ENCODE results near the gene RBMX. TPM values are rescaled to one million over a fixed set of nuclear protein-coding genes. Genes with fewer than 3 reads are reported as not detected.

Gene RBMX
- total RNA-seq, 4 donors from 2014 or later: 171 to 353 (median 231) TPM

- DNase-seq (ENCODE audit: low spot score in 2 of 2): no peak
- Histone ChIP-seq H3K36me3 (peaks cover 18% of the 10 kb centered on the region), H3K27ac (no peak overlapping the region), H3K4me1 (no peaks in the 10 kb centered on the region), H3K27me3 (no peaks in the 10 kb centered on the region), H3K9me3 (no peaks in the 10 kb centered on the region), H3K4me3 (no peak overlapping the region)
- no peak for TF ChIP-seq POLR2A (IDR thresholded peaks at IDR 0.05)
- TF ChIP-seq, protein P1, sequence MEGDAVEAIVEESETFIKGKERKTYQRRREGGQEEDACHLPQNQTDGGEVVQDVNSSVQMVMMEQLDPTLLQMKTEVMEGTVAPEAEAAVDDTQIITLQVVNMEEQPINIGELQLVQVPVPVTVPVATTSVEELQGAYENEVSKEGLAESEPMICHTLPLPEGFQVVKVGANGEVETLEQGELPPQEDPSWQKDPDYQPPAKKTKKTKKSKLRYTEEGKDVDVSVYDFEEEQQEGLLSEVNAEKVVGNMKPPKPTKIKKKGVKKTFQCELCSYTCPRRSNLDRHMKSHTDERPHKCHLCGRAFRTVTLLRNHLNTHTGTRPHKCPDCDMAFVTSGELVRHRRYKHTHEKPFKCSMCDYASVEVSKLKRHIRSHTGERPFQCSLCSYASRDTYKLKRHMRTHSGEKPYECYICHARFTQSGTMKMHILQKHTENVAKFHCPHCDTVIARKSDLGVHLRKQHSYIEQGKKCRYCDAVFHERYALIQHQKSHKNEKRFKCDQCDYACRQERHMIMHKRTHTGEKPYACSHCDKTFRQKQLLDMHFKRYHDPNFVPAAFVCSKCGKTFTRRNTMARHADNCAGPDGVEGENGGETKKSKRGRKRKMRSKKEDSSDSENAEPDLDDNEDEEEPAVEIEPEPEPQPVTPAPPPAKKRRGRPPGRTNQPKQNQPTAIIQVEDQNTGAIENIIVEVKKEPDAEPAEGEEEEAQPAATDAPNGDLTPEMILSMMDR (IDR thresholded peaks at IDR 0.05): no peak
- TF ChIP-seq POLR2AphosphoS5 (IDR thresholded peaks at IDR 0.05): no peak
- TF ChIP-seq EP300 (IDR thresholded peaks at IDR 0.05): no peak
- WGBS: 91% methylated on average over 9 of the region's 9 CpGs
Measured at GRCh38 chrX:136865270-136866158, 15.0 kb downstream of the RBMX start.

DNA sequence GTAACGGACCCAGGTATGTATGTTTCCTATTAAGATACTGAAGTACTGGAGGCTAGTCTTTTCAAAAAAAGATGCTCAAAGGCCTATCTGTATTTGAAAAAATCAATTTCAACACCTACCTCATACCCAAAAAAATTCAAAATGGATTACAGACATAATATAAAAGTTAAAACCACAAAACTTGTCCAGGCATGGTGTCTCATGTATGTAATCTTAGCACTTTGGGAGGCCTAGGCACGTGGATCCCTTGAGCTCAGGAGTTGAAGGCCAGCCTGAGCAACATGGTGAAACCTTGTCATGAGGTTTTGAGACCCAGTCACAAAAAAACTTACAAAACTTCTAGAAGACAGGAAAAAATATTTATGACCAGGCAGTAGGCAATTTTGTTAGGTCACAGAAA lies 16.7 kb downstream of the RBMX start:
- WGBS: 77% methylated on average over 2 of the region's 2 CpGs
- Histone ChIP-seq H3K36me3 (peaks cover 19% of the 10 kb centered on the region), H3K27ac (no peak overlapping the region), H3K4me3 (no peak overlapping the region), H3K4me1 (no peaks in the 10 kb centered on the region), H3K9me3 (no peaks in the 10 kb centered on the region), H3K27me3 (no peaks in the 10 kb centered on the region)
- DNase-seq (ENCODE audit: low spot score in 2 of 2): no peak
- TF ChIP-seq POLR2AphosphoS5 (IDR thresholded peaks at IDR 0.05) (no peak), EP300 (IDR thresholded peaks at IDR 0.05) (no peak), POLR2A (IDR thresholded peaks at IDR 0.05) (no peak)

DNA sequence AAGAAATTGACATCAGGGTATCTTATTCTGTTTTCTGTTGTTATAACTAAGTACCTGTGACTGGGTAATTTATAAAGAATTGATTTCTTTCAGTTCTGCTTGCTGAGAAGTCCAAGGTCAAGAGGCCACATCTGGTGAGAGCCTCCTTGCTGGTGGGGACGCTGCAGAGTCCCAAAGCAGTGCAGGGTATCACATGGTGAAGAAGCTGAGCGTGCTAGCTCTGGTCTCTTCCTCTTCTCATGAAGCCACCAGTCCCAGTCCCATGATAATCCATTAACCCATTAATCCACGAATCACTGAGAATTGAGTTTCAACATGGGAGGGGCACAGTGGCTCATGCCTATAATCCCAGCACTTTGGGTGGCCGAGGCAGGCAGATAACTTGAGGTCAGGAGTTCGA lies 18.0 kb downstream of the RBMX start:
- Histone ChIP-seq H3K4me3 (no peak overlapping the region), H3K27ac (no peak overlapping the region), H3K36me3 (peaks cover 11% of the 10 kb centered on the region), H3K27me3 (no peaks in the 10 kb centered on the region), H3K9me3 (no peaks in the 10 kb centered on the region), H3K4me1 (no peaks in the 10 kb centered on the region)
- TF ChIP-seq POLR2A (IDR thresholded peaks at IDR 0.05) (no peak), EP300 (IDR thresholded peaks at IDR 0.05) (no peak)
- 74% methylated on average over 5 of the region's 5 CpGs for WGBS
- DNase-seq (ENCODE audit: low spot score in 2 of 2): no peak

GRCh38 chrX:136861877-136862276 lies 18.6 kb downstream of the RBMX start:
- 54% methylated on average over 1 of the region's 1 CpG for WGBS
- peaks cover 11% of the 10 kb centered on the region for H3K36me3 ChIP-seq

GRCh38 chrX:136858007-136858756 lies 22.3 kb downstream of the RBMX start:
- Histone ChIP-seq H3K9me3 (no peaks in the 10 kb centered on the region), H3K27ac (no peak overlapping the region), H3K4me3 (no peak overlapping the region), H3K27me3 (no peaks in the 10 kb centered on the region), H3K4me1 (no peaks in the 10 kb centered on the region), H3K36me3 (peaks cover 11% of the 10 kb centered on the region)
- WGBS: 84% methylated on average over 4 of the region's 4 CpGs
- TF ChIP-seq POLR2A (IDR thresholded peaks at IDR 0.05) (no peak), EP300 (IDR thresholded peaks at IDR 0.05) (no peak), POLR2AphosphoS5 (IDR thresholded peaks at IDR 0.05) (no peak)
- TF ChIP-seq, protein P1 (IDR thresholded peaks at IDR 0.05): no peak
- no peak for DNase-seq (ENCODE audit: low spot score in 2 of 2)

More at GRCh38 chrX:136861877-136862276, 18.6 kb downstream of the RBMX start:
- no peaks in the 10 kb centered on the region for H3K27me3 ChIP-seq
- H3K27ac ChIP-seq: no peak overlapping the region
- no peak overlapping the region for H3K4me3 ChIP-seq
- H3K4me1 ChIP-seq: no peaks in the 10 kb centered on the region
- no peak for DNase-seq (ENCODE audit: low spot score in 2 of 2)
- H3K9me3 ChIP-seq: no peaks in the 10 kb centered on the region
- TF ChIP-seq POLR2A (IDR thresholded peaks at IDR 0.05): no peak
- TF ChIP-seq, protein P1 (IDR thresholded peaks at IDR 0.05): no peak
- TF ChIP-seq POLR2AphosphoS5 (IDR thresholded peaks at IDR 0.05): no peak
- no peak for TF ChIP-seq EP300 (IDR thresholded peaks at IDR 0.05)

DNA sequence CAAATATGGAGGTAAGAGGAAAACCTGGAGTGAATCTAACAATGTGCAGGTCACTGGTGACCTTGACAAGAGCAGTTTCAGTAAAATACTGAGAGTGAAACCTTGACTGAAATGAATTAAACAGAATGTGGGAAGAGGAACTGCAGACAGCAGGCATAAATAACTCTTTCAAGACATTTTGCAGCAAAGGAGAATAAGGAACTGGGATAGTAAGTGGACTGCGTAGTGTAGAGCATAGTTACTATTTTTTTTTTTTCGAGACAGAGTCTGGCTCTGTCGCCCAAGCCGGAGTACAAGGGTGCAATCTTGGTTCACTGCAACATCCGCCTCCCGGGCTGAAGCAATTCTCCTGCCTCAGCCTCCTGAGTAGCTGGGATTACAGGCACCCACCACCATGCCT lies 24.0 kb downstream of the RBMX start:
- Histone ChIP-seq H3K9me3 (no peaks in the 10 kb centered on the region), H3K27me3 (no peaks in the 10 kb centered on the region), H3K27ac (no peak overlapping the region), H3K36me3 (peaks cover 7% of the 10 kb centered on the region), H3K4me3 (no peak overlapping the region), H3K4me1 (no peaks in the 10 kb centered on the region)
- TF ChIP-seq EP300 (IDR thresholded peaks at IDR 0.05): no peak
- TF ChIP-seq POLR2A (IDR thresholded peaks at IDR 0.05): no peak
- no peak for TF ChIP-seq POLR2AphosphoS5 (IDR thresholded peaks at IDR 0.05)
- TF ChIP-seq, protein P1 (IDR thresholded peaks at IDR 0.05): no peak
- WGBS: 89% methylated on average over 6 of the region's 6 CpGs
- no peak for DNase-seq (ENCODE audit: low spot score in 2 of 2)
